Stimulated activated CD4-positive, alpha-beta T cell treated with anti-CD3 and anti-CD28 coated beads, Interleukin-4, amount 100 ng/mL, for 1 hour (primary cell): ENCODE data around the gene MRPS26.
"Not testable (repeated sequence)": the region's sequence is repeated elsewhere in the genome, so short reads cannot be mapped to it uniquely, and the experiment has no call there.

Experiments used
- DNase-seq: peaks from one replicate; pipeline ENCODE4 v3.0.0-alpha.2; 2020

The MRPS26 gene

GRCh38 chr20:3045816-3046676 is at the start of gene MRPS26:
Gene MRPS26 (plus strand): TSS chr20:3046052. CDS start chr20:3046069, 17 bp downstream.
- peak; percentile 86 for DNase-seq

- DNase-seq, result no peak
These were observed 47.1 kb upstream of the MRPS26 start for GRCh38 chr20:2998728-2999127.

- DNase-seq, result no peak
These were observed 44.9 kb upstream of the MRPS26 start for GRCh38 chr20:3000852-3001523.

- DNase-seq, result no peak
These were observed 42.4 kb upstream of the MRPS26 start for GRCh38 chr20:3003416-3003815.

- no peak for DNase-seq
These were observed 34.7 kb upstream of the MRPS26 start for GRCh38 chr20:3010985-3011723.

- DNase-seq, result peak; percentile 4
These were observed 34.1 kb upstream of the MRPS26 start for GRCh38 chr20:3011752-3012151.

GRCh38 chr20:3013771-3014170 is 32.1 kb upstream of the MRPS26 start:
- no peak for DNase-seq

GRCh38 chr20:3014179-3014578 is 31.7 kb upstream of the MRPS26 start:
- no peak for DNase-seq

- DNase-seq, result no peak
These were observed 31.2 kb upstream of the MRPS26 start for GRCh38 chr20:3014662-3015061.

GRCh38 chr20:3015302-3015701 is 30.6 kb upstream of the MRPS26 start:
- not testable (repeated sequence) for DNase-seq

- no peak for DNase-seq
These were observed 24.5 kb upstream of the MRPS26 start for GRCh38 chr20:3021327-3021726.

GRCh38 chr20:3021777-3022176 is 24.1 kb upstream of the MRPS26 start:
- DNase-seq, result no peak

- DNase-seq, result not testable (repeated sequence)
These were observed 23.0 kb upstream of the MRPS26 start for GRCh38 chr20:3022559-3023490.

GRCh38 chr20:3027987-3028386 is 17.9 kb upstream of the MRPS26 start:
- no peak for DNase-seq

GRCh38 chr20:3031524-3032147 is 14.2 kb upstream of the MRPS26 start:
- DNase-seq, result no peak

GRCh38 chr20:3032624-3033023 is 13.2 kb upstream of the MRPS26 start:
- no peak for DNase-seq

GRCh38 chr20:3037654-3038053 is 8.2 kb upstream of the MRPS26 start:
- no peak for DNase-seq

- no peak for DNase-seq
These were observed 7.4 kb upstream of the MRPS26 start for GRCh38 chr20:3038454-3038853.

GRCh38 chr20:3039426-3039825 is 6.4 kb upstream of the MRPS26 start:
- DNase-seq, result no peak

- DNase-seq, result no peak
These were observed 5.8 kb upstream of the MRPS26 start for GRCh38 chr20:3040086-3040485.

GRCh38 chr20:3041854-3042409 is 3.9 kb upstream of the MRPS26 start:
- no peak for DNase-seq

GRCh38 chr20:3042625-3043024 is 3.2 kb upstream of the MRPS26 start:
- no peak for DNase-seq
